Measurements from ENCODE around the gene SLC25A47.

DNA sequence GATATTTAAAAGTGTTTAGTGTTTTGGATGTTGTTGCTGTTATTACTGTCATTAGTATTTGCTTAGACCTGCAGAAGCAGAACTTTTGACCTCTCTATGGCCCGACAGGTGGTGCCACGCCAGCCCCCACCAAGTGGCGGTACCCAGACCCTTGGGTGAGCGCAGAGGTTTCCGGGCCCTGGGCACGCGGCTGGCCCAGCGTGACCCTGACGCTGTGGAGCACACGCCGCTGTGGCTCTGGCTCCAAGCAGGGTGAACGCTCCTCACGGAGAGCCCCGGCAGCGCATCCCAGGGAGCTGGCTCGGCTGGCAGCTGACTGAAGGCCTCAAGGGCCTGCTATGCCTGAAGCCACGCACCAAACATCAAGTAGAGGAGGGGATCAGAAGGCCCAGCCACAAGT lies 22.6 kb downstream of the SLC25A47 start:
- TF ChIP-seq, protein P1, sequence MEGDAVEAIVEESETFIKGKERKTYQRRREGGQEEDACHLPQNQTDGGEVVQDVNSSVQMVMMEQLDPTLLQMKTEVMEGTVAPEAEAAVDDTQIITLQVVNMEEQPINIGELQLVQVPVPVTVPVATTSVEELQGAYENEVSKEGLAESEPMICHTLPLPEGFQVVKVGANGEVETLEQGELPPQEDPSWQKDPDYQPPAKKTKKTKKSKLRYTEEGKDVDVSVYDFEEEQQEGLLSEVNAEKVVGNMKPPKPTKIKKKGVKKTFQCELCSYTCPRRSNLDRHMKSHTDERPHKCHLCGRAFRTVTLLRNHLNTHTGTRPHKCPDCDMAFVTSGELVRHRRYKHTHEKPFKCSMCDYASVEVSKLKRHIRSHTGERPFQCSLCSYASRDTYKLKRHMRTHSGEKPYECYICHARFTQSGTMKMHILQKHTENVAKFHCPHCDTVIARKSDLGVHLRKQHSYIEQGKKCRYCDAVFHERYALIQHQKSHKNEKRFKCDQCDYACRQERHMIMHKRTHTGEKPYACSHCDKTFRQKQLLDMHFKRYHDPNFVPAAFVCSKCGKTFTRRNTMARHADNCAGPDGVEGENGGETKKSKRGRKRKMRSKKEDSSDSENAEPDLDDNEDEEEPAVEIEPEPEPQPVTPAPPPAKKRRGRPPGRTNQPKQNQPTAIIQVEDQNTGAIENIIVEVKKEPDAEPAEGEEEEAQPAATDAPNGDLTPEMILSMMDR (IDR thresholded peaks at IDR 0.05): no peak
- TF ChIP-seq POLR2A (IDR thresholded peaks at IDR 0.05): no peak
